DOHH2 (cell line): ENCODE measurements around the gene IL32.

Experiments
- H3F3A ChIP-seq: fragments of 200-600 bp; sonication (generic), shearing (Covaris generic); 2 replicates; pipeline ENCODE4 v1.6.0; 2016; ENCODE audit warnings: antibody characterized with exemption, mild to moderate bottlenecking; ENCODE audit not compliant: control insufficient read depth, insufficient read depth
- H3K27ac ChIP-seq: fragments of 200-600 bp; sonication (generic); 2 replicates; pipeline ENCODE4 v1.5.1; 2014; ENCODE audit warnings: low read depth, mild to moderate bottlenecking, low read length, moderate library complexity
- H3K27me3 ChIP-seq: fragments of 200-600 bp; sonication (generic); 2 replicates; pipeline ENCODE4 v1.6.1; 2014; ENCODE audit warnings: mild to moderate bottlenecking, low read length, mixed read lengths; ENCODE audit not compliant: control insufficient read depth
- H3K36me3 ChIP-seq: fragments of 200-600 bp; sonication (generic); 2 replicates; pipeline ENCODE4 v1.6.1; 2014; ENCODE audit warnings: mild to moderate bottlenecking, low read length, moderate library complexity, mixed read lengths; ENCODE audit not compliant: control insufficient read depth
- H3K4me1 ChIP-seq: fragments of 200-600 bp; sonication (generic); 2 replicates; pipeline ENCODE4 v1.6.1; 2014; ENCODE audit warnings: mild to moderate bottlenecking, low read length, mixed read lengths; ENCODE audit not compliant: control insufficient read depth
- H3K4me2 ChIP-seq: fragments of 200-600 bp; sonication (generic); 2 replicates; pipeline ENCODE4 v1.6.0; 2014; ENCODE audit warnings: mild to moderate bottlenecking, low read length, moderate library complexity
- H3K4me3 ChIP-seq: fragments of 200-600 bp; sonication (generic); 2 replicates; pipeline ENCODE4 v1.5.1; 2014; ENCODE audit warnings: mild to moderate bottlenecking, low read length, mixed read lengths
- H3K79me2 ChIP-seq: fragments of 200-600 bp; sonication (generic); 2 replicates; pipeline ENCODE4 v1.6.1; 2014; ENCODE audit warnings: mild to moderate bottlenecking, low read length, mixed read lengths; ENCODE audit not compliant: control insufficient read depth
- H3K9me2 ChIP-seq: fragments of 200-600 bp; sonication (generic); replicated peaks from 2 replicates; pipeline ENCODE4 v1.6.1; 2014; ENCODE audit warnings: mild to moderate bottlenecking, low read length, mixed read lengths; ENCODE audit not compliant: control insufficient read depth
- H3K9me3 ChIP-seq: fragments of 200-600 bp; sonication (generic); 2 replicates; pipeline ENCODE4 v1.6.1; 2014; ENCODE audit warnings: antibody characterized with exemption, low read length, mixed read lengths; ENCODE audit not compliant: control insufficient read depth, insufficient read depth
- H4K20me1 ChIP-seq: fragments of 200-600 bp; sonication (generic); 2 replicates; pipeline ENCODE4 v1.6.0; 2014; ENCODE audit warnings: low read depth, mild to moderate bottlenecking, antibody characterized with exemption, low read length, moderate library complexity; ENCODE audit not compliant: control insufficient read depth, insufficient read depth
- EZH2phosphoT487 ChIP-seq: fragments of 200-600 bp; sonication (generic); IDR thresholded peaks from 2 replicates; pipeline ENCODE4 v1.6.1; 2017; ENCODE audit warnings: borderline replicate concordance, mild to moderate bottlenecking, antibody characterized with exemption, low read length, moderate library complexity, mixed read lengths
- TF ChIP-seq, protein P1 (sequence below): fragments of 200-600 bp; sonication (generic); IDR thresholded peaks from one replicate; pipeline ENCODE4 v1.5.1; 2014; ENCODE audit warnings: antibody characterized with exemption, mild to moderate bottlenecking, low read depth, low read length; ENCODE audit not compliant: poor library complexity, severe bottlenecking

Gene IL32

DNA sequence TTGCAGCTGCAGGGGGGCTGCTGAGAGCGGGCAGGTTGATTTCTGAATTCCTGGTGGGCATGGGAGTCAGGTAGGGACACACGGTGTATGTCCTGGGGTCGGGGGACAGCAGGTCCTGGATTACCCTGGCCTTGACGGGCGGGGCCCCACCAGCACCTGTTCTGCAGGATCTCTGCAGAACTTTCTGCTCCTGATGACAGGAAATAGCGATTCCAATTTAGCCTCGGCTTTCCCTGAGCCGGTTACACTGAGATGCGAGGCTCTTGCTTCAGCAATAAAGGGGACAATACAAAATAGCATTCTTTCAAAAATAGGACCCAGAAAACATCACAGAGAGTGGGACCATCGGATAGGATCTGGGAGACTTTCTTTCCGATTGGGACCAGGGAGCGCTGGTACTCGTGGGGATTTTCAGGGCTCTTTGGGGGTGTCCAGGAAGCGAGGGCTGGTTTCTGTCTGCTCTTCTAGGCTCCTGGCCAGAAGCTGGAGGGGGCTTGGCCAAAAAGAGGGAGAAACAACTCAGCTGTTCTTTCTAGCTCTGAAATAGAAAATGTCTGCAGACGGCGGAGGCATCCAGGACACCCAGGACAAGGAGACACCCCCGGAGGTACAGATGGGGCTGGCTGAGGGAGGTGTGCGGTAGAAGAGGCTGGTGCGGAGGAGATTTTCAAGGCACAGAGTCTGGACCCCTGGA, 47.6 kb downstream of the IL32 start:
- Histone ChIP-seq H3K4me3 (peak overlapping the region; percentile 39), H4K20me1 (no peaks in the 10 kb centered on the region), H3K9me2 (no peaks in the 10 kb centered on the region), H3K27ac (no peak overlapping the region), H3K27me3 (peaks cover 33% of the 10 kb centered on the region), H3F3A (no peaks in the 10 kb centered on the region), H3K79me2 (no peaks in the 10 kb centered on the region), H3K4me2 (peak overlapping the region; percentile 36; the same call in 1 of the 2 replicates), H3K36me3 (no peaks in the 10 kb centered on the region), H3K9me3 (no peaks in the 10 kb centered on the region), H3K4me1 (no peaks in the 10 kb centered on the region)
- TF ChIP-seq, protein P1, sequence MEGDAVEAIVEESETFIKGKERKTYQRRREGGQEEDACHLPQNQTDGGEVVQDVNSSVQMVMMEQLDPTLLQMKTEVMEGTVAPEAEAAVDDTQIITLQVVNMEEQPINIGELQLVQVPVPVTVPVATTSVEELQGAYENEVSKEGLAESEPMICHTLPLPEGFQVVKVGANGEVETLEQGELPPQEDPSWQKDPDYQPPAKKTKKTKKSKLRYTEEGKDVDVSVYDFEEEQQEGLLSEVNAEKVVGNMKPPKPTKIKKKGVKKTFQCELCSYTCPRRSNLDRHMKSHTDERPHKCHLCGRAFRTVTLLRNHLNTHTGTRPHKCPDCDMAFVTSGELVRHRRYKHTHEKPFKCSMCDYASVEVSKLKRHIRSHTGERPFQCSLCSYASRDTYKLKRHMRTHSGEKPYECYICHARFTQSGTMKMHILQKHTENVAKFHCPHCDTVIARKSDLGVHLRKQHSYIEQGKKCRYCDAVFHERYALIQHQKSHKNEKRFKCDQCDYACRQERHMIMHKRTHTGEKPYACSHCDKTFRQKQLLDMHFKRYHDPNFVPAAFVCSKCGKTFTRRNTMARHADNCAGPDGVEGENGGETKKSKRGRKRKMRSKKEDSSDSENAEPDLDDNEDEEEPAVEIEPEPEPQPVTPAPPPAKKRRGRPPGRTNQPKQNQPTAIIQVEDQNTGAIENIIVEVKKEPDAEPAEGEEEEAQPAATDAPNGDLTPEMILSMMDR: no peak
- TF ChIP-seq EZH2phosphoT487: no peak

DNA sequence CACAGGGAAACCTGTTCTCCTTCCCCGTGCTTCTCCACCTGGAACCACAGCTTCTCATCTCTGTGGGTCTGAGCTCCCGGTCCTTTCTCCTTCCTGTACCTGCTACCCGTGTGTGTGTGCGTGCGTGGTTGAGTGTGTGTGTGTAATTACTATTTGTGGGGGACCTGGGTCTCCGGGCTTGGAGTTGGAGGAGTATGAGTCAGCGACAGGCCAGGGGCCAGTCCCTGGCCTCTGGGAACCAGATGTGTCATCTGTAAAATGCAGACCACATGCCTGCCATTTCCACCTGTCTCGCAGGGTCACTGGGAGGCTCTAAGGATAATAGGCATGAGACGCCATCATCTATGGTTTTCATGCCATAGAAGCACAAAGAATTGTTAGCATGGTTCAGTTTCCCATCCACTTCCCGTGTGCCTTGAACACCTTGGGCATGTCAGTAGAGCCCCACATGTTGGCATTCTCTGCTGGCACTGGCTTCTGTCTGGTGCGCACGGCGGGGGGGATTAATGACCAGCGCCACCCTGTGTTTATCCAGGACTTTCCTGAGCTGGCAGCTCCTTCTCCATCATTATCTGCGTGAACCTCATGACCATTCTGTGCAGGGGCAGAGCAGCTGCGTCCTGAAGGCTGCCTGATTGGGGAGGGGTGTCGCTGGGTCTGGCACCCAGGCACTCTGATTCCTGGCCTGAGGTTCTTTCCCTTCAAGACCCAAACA, 48.5 kb downstream of the IL32 start:
- Histone ChIP-seq H3K79me2 (no peaks in the 10 kb centered on the region), H3K4me1 (no peaks in the 10 kb centered on the region), H3K9me3 (no peaks in the 10 kb centered on the region), H3K27ac (no peak overlapping the region), H3K4me2 (no peak overlapping the region), H4K20me1 (no peaks in the 10 kb centered on the region), H3K4me3 (no peak overlapping the region), H3F3A (no peaks in the 10 kb centered on the region), H3K27me3 (peaks cover 33% of the 10 kb centered on the region), H3K9me2 (no peaks in the 10 kb centered on the region), H3K36me3 (no peaks in the 10 kb centered on the region)
- TF ChIP-seq, protein P1: no peak
- TF ChIP-seq EZH2phosphoT487: no peak

DNA sequence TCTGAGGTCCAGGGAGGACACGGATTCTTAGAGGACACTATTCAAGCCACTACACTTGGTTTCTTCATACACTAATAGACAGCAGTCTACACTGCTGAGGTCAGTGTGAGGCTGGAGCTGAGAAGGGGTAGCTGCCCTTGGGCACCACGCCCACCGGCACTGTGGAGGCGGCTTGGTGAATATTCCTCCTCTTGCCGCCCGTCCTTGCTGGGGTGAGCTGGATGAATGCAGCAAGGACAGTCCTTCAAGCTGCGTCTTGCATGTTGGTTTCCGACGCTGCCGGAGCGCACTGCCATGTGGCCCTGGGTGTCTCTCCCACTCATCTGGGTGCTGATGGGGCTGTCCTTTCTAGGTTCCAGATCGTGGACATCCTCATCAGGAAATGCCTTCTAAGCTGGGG, 49.6 kb downstream of the IL32 start:
- Histone ChIP-seq H3K27ac (no peak overlapping the region), H3K9me2 (no peaks in the 10 kb centered on the region), H3K4me1 (no peaks in the 10 kb centered on the region), H3F3A (no peaks in the 10 kb centered on the region), H3K4me3 (no peak overlapping the region), H3K27me3 (peaks cover 30% of the 10 kb centered on the region), H3K79me2 (no peaks in the 10 kb centered on the region), H3K9me3 (no peaks in the 10 kb centered on the region), H4K20me1 (no peaks in the 10 kb centered on the region), H3K36me3 (no peaks in the 10 kb centered on the region), H3K4me2 (no peak overlapping the region)
- TF ChIP-seq EZH2phosphoT487: no peak
- TF ChIP-seq, protein P1: no peak
